ENCODE results near the gene SPTLC3.

The SPTLC3 gene

DNA sequence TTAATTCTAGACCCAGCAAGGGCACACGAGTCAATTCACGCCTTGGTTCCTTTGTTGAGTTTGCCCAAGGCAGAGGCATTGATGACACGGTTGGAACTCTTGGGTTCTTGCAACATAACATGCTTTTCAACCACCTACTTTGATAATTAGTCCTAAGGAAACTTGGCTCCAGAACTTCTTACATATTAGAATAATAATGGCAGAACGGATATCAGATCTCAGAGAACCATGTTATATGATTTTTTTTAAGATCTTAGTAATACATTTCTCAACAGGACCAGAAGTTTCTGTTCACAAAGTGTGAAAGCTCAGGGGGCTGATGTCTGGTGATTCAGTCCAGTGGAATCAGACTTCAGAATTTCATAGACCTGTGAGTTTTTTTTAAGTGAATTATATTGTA is 19.2 kb downstream of the SPTLC3 start:
- Histone ChIP-seq H3K4me3 (no peak overlapping the region), H3K27me3 (no peaks in the 10 kb centered on the region), H3K9me3 (no peaks in the 10 kb centered on the region), H3K36me3 (peaks cover 0 to 8% (median 0%) of the 10 kb centered on the region in 3 donors), H3K4me1 (peaks cover 0 to 13% (median 6%) of the 10 kb centered on the region in 4 donors), H3K27ac (no peak overlapping the region)
- intact Hi-C loops (cut with DNase I; ENCODE audit: low total_unique reads), result no loop called here
- DNase-seq, result no peak
- TF ChIP-seq CTCF (IDR thresholded peaks at IDR 0.05), result no peak

- Histone ChIP-seq H3K4me1 (peaks cover 0 to 13% (median 6%) of the 10 kb centered on the region in 4 donors), H3K4me3 (no peak overlapping the region), H3K36me3 (peaks cover 0 to 8% (median 0%) of the 10 kb centered on the region in 3 donors), H3K27me3 (no peaks in the 10 kb centered on the region), H3K27ac (no peak overlapping the region), H3K9me3 (no peaks in the 10 kb centered on the region)
- DNase-seq, result no peak
- no peak for TF ChIP-seq CTCF (IDR thresholded peaks at IDR 0.05)
- intact Hi-C loops (cut with DNase I; ENCODE audit: low total_unique reads), result no loop called here
Measured at GRCh38 chr20:13028673-13029072, 19.9 kb downstream of the SPTLC3 start.

DNA sequence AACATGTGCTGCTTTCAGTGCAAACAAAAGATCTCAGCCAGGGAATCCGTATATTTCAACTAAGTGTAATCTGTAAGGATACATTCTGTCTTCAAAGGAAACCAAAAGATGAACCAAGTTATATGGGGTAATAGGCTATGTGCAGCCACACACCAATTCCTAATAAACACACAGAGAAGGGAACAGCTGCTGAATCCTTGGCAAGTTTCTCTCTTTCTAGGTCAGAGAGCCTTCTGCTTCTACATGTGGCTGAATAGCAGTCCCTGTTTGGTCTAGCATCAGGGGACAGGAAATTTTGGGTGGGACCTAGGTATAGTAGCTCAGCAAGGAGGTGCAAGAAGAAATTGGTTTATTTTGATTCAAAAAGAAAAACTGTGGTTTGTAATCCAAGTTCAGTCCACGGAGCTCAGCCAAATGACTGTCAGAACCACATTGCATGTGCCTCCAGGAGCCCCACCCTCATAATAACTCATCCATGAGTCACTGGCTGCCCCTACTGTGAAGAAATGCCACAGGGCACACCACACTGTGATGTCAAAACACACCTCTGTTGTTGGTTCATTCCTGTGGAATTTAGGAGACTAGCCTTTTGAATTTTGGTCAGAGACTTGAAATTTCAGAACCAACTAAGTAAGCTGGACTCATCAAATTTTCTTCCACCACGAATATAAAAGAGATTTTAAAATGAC is 21.1 kb downstream of the SPTLC3 start:
- Histone ChIP-seq H3K27me3 (no peaks in the 10 kb centered on the region), H3K9me3 (no peaks in the 10 kb centered on the region), H3K4me1 (peaks cover 0 to 13% (median 6%) of the 10 kb centered on the region in 4 donors), H3K27ac (no peak overlapping the region), H3K36me3 (peaks cover 0 to 8% (median 0%) of the 10 kb centered on the region in 3 donors), H3K4me3 (no peak overlapping the region)
- DNase-seq, result no peak
- intact Hi-C loops (cut with DNase I; ENCODE audit: low total_unique reads), result no loop called here
- TF ChIP-seq CTCF (IDR thresholded peaks at IDR 0.05), result no peak

DNA sequence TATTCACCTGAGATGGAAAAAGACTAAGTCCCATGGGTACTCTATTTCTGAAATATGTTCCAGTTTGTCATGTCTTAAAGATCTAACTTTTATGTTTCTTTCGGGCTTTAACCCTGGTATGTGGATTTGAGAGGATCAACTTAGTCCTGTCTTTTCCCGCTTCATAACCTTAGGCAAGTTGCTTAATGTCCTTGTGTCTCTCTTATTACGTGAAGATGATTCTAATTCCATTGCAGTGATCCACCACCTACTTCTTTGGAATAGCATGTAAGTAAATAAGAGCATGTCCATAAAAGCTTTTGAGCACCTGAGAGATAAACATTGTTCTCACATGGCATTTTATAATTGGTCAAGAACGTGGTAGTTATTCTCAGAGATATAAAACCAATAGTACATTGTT is 23.0 kb downstream of the SPTLC3 start:
- intact Hi-C loops (cut with DNase I; ENCODE audit: low total_unique reads), result no loop called here
- no peak for DNase-seq

DNA sequence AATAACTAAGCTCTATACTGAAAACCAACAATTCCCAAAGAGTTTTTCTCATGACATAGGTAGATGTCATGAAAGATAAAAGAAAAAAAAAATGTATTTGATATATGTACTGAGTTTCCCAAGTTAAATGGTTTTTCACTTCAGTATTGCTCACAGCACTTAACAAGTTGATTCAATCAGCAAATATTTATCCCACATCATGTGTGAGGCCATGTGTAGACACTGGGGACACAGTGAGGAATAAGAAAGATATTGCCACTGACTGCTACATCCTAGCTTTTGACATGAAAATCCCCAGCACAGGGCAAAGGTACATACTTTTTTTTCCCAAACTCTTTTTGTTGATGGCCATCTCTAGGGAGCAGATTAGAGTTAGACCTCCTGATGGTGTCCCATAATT is 25.3 kb downstream of the SPTLC3 start:
- H3K27ac ChIP-seq, result no peak overlapping the region
- DNase-seq, result no peak
- intact Hi-C loops (cut with DNase I; ENCODE audit: low total_unique reads), result no loop called here
- H3K4me3 ChIP-seq, result no peak overlapping the region
- no peaks in the 10 kb centered on the region for H3K27me3 ChIP-seq
- no peak for TF ChIP-seq CTCF (IDR thresholded peaks at IDR 0.05)
- no peaks in the 10 kb centered on the region for H3K9me3 ChIP-seq
- no peaks in the 10 kb centered on the region for H3K36me3 ChIP-seq
- H3K4me1 ChIP-seq, result peaks cover 0 to 12% (median 6%) of the 10 kb centered on the region in 4 donors

More for the DNA sequence above, 23.0 kb downstream of the SPTLC3 start:
- Histone ChIP-seq H3K27me3 (no peaks in the 10 kb centered on the region), H3K36me3 (peaks cover 0 to 6% (median 0%) of the 10 kb centered on the region in 3 donors), H3K9me3 (no peaks in the 10 kb centered on the region), H3K4me3 (no peak overlapping the region), H3K27ac (no peak overlapping the region), H3K4me1 (peaks cover 0 to 13% (median 6%) of the 10 kb centered on the region in 4 donors)
- no peak for TF ChIP-seq CTCF (IDR thresholded peaks at IDR 0.05)
